HG02885 (cell line): ENCODE data around the gene EML1.
"Not testable (repeated sequence)": the region's sequence is repeated elsewhere in the genome, so short reads cannot be mapped to it uniquely, and the experiment has no call there.

Experiments
- ATAC-seq: cut with Tn5 transposase; IDR thresholded peaks from one replicate; pipeline ENCODE4 v1.9.1; 2021; ENCODE audit warnings: mild to moderate bottlenecking; ENCODE audit not compliant: unreplicated experiment, poor library complexity

EML1 gene

DNA sequence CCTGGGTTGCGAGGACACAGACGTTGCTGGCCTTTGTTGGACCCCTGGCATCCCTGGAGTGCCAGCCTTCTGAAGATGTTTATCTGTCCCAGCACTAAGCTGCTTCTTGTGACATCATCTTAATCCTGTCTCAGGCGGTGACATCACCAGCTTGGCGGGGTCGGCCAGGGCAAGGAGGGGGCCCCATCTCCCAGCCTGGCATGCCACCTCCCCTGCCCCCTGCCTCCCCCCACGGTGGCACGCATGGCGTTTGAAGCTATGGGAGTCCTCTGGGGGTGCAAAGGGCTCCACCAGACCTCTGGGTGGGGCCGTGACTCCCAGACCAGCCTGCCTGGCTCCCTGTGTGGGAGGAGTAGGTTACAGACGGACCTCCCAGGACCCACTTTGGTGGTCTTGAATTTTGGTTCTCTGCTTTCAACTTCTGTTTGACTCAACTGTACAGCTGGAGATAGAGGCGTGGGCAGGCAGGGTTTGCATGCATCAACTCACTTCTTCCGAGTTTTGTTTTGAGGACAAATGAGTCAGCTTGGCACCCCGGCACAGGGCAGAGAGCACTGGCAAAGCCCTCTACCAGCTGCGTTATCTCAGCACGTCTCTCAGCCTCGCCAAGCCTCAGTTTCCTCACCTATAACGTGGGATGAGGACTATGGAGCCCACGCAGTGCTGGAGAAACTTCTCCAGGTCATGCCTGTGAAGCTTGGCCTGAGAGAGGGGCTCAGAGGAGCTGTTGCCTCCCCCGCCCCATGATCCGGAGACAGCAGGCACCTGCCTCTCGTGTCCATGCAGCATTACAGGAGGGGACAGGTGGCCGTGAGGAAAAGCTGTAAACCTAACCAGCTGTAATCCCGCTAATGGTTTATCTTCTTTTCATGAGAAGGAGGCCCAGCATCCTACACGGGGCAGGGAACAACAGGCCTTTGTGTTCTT is 38.8 kb upstream of the EML1 start:
- ATAC-seq = no peak

DNA sequence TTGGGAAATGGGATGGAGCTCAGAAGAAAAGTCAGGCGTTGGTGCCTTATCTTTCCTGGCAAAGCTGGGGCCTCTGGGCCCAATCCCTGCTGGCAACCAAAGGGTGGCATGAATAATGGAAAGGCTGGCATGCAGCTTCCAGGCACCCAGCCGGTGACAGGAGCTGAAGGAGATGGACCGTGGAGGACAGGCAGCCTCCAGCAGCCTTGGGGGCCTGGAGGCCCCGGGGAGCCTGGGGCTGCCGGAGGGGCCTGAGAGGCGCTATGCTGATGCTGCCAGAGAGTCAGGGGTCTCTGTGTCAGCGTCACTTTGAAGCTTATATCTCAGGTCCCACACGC is 38.2 kb upstream of the EML1 start:
- no peak for ATAC-seq

DNA sequence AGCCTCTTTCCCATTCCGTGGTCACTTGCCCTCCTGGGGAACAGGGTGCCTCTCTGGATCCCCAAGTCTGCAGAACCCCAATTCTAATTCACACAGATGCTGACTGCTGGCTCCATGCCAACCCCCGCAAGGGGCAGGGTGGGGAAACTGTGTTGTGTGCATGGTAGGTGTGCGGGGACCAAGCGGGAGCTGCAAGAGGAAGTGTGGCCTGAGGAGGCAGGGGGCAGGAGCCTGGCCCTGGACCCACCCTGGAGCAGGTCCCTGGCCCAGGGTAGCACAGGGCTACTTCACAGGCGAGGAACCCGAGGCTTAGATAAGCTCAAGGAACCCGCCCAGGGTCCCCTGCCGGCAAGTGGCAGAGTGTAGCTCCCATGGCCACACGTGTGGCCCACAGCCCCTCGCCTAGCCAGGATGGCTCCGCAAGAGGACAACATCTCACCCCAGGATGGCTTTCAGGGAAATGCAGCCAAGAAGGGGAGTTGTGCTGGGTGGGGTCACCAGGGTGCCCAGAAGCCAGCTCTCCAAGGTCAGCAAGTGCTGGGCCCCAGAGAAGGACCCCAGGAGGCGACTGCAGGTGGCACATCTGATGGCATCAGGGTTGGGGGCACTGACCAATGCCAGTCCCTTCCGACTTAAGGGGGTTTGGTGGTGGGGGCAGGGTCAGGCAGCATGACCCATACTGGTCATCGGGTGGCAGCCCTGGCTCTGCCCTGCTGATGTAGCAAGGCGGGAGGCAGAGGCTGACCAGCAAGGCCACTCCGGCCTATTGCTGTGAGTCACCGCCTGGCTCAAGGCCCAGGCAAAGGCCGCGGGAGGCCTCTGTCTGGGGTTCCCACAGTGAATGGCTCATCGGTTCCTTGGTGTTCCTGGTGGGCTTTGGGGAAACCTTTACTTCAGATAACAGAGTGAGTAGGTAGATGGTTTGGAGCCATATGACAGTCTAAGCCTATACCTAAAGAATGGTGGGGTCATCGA is 37.3 kb upstream of the EML1 start:
- ATAC-seq = no peak

DNA sequence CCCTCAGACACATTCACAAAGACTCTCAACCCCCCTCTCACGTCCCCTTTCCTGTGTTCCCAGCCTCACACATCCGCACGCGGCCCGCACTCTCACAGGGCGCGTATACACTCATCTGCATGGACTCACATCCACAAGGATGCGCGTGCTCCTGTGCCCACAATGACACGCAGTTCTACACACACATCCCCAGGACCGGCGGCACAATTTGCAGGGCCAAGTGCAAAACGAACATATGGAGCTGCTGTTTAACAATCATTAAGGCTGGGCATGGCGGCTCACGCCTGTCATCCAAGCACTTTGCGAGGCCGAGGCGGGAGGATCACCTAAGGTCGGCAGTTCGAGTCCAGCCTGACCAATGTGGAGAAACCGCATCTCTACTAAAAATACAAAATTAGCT is 36.4 kb upstream of the EML1 start:
- ATAC-seq = no peak

DNA sequence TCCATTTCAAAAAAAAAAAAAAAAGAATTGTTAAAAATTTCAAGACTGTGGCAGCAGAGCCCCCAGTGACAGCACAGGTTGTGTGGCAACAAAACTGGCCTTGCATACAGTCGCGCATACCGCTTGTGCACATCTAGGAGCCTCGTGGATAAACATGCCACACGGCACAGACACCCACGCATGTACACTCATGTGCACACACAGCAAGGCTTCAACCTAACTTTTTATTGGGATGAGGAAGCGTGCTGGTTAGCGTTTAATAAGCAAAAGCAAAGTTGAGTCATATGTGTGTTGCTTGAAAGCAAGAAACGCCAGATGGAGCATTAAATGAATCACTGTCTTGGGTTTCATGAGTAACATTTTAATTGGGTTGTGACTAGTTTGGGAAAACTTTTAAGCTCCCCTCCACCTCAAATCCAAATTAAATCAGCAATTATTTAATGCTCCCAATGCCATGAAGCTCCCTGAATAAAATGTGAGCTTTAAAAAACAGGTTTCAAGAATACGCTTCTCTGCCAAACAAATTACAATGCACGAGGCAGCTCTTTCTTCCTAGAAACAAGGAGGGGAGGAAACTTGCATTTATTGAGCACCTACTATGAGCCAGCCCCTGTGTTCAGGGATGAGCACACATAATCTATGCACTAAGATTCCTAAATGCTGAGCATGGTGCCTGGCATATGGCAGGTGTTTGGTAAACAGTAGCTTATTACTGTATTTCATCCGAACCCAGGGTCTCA is 35.7 kb upstream of the EML1 start:
- ATAC-seq = no peak

DNA sequence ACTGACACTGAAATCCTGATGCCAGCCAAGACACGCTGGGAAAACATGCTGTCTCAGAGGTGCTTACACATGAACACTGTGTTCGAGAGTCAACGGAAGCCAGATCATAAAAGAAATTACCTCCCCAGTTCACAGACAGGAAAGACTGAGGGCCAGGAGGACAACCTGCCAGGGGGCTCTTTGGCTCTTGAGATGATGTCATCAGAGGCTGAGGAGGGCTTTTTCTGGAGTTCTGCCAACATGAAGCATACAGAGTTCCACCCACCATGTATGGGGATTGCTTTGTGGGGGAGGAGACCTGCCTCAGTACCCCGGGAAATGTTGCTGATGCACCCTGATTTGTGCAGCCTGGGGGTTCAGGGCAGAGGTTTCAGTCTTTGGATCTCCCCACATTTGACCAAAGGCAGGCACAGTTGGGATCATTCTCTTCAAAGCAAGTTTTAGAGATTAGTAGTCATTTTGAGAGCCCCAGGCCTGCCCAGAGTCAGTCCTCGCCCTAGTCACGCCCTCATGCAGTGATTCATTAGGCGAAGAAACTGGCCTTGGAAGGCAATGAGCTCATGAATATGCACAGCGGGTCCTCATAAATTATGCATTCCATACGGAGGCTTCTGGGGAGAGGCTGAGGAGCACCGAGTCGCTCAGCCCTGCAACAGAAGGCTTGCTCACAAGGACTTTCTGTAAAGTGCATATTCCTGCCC is 34.9 kb upstream of the EML1 start:
- no peak for ATAC-seq

DNA sequence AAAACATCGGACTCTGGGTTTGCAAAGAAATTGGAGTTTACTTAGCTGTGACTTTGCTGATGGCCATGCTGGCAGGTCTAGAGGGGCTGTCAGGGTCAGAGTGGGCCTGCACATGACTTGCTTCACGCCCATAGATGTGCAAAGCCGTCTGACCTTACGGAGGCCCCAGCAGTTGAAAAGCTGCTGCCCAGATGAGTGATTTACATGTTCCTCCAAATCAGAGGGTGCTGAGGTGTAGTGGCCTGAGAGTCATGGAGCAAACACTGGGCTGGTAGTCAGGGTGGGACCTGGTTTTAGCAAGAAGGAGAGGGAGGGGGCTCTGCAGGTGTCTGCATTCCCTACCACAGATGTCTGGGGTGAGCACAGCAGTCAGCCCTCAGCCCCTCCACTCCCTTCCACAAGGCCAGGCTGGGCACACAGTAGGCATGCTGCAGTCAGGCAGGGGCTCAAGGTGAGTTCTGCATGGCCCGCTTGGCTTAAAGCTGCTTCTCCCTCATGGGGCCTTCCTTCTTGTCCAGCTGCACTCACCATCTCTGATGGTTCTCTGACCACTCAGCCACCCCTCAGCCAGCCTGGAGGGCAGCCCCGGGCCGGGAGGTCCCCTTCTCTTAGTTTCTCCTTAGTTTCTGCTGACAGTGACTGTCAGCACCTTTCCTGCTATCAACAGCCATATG is 34.2 kb upstream of the EML1 start:
- ATAC-seq = no peak

DNA sequence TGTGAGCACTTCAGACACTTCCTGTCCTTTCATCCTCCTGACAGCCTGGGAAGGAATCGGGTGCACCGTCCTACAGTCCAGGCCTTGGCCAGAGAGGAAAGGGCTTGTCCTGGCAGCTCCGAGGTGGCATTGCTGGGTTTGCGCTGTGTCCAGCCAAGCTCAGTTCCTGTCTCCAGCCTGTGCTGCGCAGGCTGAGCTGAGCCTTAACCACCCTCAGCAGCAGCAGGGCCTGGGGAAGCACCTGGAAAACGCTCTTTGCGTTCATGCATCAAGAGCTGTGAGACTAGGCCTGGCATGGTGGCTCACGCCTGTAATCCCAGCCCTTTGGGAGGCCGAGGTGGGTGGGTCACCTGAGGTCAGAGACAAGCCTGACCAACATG is 33.7 kb upstream of the EML1 start:
- no peak for ATAC-seq

DNA sequence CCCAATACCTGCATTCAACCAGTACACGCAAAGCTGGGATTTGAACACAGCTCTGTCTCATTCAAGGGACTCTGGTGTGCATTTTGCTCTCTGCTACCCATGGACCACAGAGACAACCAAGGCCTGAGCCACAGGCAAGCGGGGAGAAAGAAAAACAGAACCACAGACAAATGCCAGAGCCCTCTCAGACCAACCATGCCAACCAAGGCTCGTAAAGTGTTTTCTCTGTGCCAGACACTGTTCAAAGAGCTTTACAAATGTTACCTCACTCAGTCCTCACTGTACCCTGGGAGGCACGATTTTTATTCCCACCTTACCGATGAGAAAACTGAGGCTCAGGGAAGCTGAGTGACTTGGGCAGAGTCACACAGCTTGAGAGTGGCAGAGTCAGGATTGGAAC is 32.4 kb upstream of the EML1 start:
- ATAC-seq = no peak

DNA sequence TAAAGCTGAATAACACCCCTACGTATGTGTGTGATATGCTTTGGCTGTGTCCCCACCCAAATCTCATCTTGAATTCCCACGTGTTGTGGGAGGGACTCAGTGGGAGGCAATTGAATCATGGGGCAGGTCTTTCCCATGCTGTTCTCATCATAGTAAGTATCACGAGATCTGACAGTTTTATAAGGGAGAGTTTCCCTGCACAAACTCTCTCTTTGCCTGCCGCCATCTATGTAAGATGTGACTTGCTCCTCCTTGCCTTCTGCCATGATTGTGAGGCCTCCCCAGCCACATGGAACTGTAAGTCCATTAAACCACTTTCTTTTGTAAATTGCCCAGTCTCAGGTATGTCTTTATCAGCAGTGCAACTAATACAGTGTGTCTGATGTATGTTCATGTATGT is 30.3 kb upstream of the EML1 start:
- ATAC-seq = not testable (repeated sequence)

DNA sequence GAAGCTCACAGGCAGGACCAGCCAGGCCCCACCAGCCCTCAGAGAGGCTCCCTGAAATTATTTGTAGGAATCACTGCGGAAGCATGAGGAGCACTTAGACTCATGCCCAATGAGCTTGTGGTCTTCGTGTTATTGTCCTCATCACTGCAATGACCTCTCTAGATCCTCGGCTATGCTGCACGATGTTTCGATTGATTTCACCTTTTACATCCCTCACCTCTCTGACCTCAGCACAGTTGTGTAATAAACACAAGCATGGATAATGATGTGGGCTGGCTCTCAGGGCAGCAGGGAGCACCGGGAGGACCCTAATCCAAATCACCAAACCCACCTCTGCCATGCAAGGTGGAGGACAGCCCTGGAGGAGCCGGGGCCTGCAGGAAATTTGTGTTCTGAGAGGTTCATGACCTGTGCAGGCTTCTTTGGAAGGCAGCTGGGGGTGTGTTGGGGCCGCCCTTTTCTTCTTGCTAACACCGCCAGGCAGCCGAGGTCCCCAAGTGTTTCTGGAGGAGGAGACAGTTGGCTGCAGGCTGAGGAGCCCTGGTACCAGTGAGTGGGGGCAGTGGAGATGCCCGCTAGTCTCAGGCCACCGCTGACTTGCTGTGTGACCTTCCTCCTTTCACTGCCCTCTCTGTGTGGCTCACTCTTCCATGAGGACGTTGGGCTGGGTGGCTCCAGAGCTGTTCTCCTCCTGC is 29.5 kb upstream of the EML1 start:
- ATAC-seq = no peak

DNA sequence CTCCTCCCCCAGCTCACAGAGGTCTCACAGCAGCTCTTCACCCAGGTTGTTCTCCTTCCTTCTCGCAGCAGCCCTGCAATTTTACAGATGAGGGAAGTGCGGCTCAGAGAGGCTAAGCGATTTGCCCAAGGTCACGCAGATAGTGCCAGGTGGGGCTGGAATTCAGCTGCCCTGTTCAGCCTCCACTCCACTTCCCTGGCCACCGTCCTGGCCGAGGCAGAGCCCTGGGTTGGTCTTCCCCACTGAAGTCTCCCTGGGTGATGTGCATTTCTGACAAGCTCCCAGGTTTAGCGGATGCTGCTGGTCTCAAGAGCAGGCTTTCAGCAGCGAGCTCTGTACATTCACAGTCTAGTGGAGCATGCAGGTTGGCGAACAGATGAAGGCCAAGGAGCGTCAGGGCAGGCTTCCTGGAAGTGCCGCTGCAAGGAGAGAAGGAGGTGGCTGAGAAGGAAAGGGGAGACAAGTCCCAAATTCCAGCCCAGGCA is 28.9 kb upstream of the EML1 start:
- no peak for ATAC-seq

DNA sequence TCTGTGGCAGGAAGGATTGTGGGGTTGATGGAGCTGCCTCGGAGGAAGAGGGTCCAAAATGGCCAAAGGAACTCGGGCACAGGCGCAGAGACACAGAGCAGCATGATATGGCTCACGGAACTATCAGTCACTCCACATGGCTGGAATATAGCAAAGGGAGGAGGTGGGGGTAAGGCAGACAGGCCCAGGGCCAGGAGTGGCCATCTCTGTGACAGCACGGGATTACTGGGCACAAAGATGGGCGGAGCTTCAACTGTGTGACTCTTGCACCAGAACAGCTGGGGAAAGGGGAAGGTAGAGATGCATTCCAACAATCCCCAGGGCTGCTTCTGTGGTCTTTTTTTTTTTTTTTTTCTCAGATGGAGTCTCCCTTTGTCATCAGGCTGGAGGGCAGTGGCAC is 24.8 kb upstream of the EML1 start:
- no peak for ATAC-seq

DNA sequence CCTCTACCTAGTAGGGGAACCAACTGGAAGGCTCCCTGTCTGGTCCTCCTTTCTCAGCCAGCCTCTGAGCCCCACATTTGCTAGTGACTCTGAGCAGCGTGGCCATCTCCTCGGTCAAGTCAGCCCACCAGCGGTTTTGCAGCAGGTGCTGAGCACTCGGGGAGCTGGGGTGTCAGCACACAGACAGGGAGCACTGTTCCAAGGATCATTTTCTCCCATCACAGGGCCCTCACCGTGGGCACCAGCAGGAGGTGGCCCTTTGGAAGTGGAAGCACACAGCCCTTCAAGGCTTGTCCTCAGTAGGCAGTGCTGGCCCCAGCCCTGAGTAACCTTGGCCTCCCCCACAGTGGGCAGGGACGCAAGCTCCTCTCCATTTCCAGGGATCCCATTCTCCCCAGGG is 24.1 kb upstream of the EML1 start:
- no peak for ATAC-seq

DNA sequence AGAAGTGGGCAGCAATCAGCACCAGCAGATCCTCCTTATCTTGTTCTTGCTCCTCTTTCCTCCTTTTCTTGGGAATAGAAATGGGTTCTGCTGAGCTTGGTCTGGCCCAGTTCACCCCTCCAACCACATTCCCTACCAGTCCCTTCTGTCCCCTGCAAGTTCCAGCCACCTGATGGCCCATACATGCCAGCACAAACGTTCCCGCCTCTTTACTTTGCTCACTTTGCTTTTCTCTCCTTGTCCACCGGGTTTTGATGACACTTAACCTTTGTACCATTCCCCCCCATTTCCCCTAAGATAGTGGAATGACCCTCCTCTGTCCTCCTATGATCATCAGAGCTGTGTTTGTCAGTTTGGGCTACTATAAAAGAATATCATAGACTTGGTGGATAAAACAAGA is 23.4 kb upstream of the EML1 start:
- no peak for ATAC-seq

DNA sequence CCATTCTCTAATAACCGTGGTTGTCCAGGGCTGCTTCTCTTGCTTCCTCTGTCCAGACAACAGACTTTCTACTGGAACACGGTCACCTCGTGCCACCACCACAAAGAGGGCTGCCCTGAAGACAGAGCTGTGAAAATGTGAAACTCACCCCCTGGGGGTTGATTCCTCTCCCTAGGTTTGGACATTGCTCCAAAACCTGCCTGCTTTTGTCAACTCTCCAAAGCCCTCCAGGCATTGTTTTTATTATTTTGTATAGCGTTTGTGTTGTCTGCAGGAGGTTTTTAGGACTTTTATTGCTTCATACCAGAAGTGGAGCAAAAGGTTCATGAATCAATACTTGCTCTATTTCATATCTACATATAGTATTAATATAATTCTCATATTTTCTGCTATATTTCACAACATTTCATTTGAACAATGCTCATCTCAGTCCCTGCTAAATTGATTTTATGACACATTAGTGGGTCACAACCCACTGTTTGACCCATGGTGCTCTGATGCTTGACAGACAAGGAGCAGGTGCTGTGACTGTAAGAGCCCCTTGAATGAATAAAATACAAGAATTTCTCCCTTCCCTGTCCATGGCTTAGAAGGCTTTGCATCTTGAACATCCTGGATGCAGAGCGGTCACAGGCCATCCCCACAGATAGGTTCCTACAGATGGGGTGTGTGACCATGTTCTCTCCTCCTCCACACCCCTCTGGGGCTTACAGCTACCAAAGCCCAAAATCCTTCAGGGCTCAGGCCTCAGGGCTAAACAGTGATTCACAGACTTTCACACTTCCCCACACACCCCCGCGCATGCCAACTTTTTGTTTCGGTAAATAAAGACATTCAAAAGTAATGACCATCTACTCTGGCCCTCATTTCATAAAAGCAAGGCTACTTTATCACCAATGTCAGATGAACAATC is 20.6 kb upstream of the EML1 start:
- ATAC-seq = no peak

DNA sequence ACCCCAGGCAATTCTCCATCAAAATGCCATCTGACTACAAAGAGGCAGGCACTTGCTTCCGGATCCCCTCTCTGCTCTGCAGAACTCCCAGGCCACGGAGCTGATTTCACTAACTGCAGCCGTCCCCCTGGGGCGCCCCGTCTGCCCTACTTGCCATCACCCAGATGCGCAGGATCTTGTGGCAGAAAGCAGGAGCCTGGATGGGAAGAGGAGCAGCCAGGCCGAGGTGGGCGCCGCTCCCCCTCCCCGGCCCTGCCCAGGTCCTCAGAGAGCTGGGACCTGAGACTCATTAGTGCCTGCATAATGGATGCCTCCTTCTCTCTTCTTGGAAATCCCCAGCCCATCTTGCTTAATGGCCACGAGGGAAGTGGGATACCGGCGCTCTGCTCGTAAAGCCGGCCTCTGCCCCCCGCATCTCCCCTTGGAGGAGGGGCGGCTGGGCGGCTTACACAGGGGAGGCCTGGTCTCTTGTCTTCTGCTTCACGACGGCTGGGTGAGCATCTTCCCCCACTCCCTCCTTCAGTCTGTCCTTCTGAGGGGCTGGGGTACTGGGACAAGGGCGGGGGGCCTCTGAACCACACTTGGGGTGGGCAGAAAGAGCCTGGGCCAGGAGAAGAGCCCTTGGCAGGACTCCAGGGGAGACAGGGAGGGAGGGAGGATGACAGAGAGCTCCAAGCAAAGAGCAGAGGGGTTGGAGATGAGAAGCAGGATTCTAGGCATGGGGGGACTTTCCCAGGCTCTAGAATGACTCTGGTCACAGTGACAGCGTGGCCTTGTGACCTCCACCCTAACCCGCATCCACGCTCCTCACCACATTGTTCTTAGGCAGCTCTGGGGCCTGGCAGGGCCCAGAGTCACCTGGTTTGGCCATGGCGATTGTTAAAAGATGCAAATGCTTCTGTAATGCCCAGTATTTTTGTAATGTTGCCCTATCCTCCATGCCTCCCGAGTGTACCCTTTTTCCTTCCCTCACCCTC is 19.4 kb upstream of the EML1 start:
- no peak for ATAC-seq
